Stimulated activated CD4-positive, alpha-beta T cell treated with anti-CD3 and anti-CD28 coated beads, Interleukin-4, amount 100 ng/mL, for 1 hour (primary cell): ENCODE measurements around the gene CHCHD6.

ENCODE experiments used
- DNase-seq: peaks from one replicate; pipeline ENCODE4 v3.0.0-alpha.2; 2020

Gene CHCHD6

GRCh38 chr3:126928921-126929474 is 225.0 kb downstream of the CHCHD6 start:
- no peak for DNase-seq

- DNase-seq = no peak
Observed at GRCh38 chr3:126930936-126931600, 227.0 kb downstream of the CHCHD6 start.

- DNase-seq = no peak
Observed at GRCh38 chr3:126931806-126932187, 227.8 kb downstream of the CHCHD6 start.

GRCh38 chr3:126932188-126932931 is 228.3 kb downstream of the CHCHD6 start:
- no peak for DNase-seq

GRCh38 chr3:126934031-126934531 is 230.0 kb downstream of the CHCHD6 start:
- no peak for DNase-seq

GRCh38 chr3:126934991-126935390 is 231.0 kb downstream of the CHCHD6 start:
- DNase-seq = no peak

- no peak for DNase-seq
Observed at GRCh38 chr3:126935756-126936509, 231.9 kb downstream of the CHCHD6 start.

GRCh38 chr3:126936853-126937425 is 232.9 kb downstream of the CHCHD6 start:
- DNase-seq = no peak

- no peak for DNase-seq
Observed at GRCh38 chr3:126937533-126937932, 233.5 kb downstream of the CHCHD6 start.

- DNase-seq = no peak
Observed at GRCh38 chr3:126937973-126938372, 233.9 kb downstream of the CHCHD6 start.

- DNase-seq = no peak
Observed at GRCh38 chr3:126938520-126939337, 234.7 kb downstream of the CHCHD6 start.

GRCh38 chr3:126939338-126939718 is 235.3 kb downstream of the CHCHD6 start:
- no peak for DNase-seq

- no peak for DNase-seq
Observed at GRCh38 chr3:126939733-126940132, 235.7 kb downstream of the CHCHD6 start.

GRCh38 chr3:126941721-126942270 is 237.8 kb downstream of the CHCHD6 start:
- DNase-seq = no peak

GRCh38 chr3:126944089-126944965 is 240.3 kb downstream of the CHCHD6 start:
- no peak for DNase-seq

GRCh38 chr3:126945171-126945721 is 241.2 kb downstream of the CHCHD6 start:
- DNase-seq = no peak

- no peak for DNase-seq
Observed at GRCh38 chr3:126945891-126946290, 241.9 kb downstream of the CHCHD6 start.

GRCh38 chr3:126946405-126946804 is 242.4 kb downstream of the CHCHD6 start:
- no peak for DNase-seq

- no peak for DNase-seq
Observed at GRCh38 chr3:126947429-126947828, 243.4 kb downstream of the CHCHD6 start.

- DNase-seq = no peak
Observed at GRCh38 chr3:126948980-126949535, 245.0 kb downstream of the CHCHD6 start.
